ENCODE measurements around the gene FOSB.
"Not testable (repeated sequence)": the region's sequence is repeated elsewhere in the genome, so short reads cannot be mapped to it uniquely, and the experiment has no call there.

DNA sequence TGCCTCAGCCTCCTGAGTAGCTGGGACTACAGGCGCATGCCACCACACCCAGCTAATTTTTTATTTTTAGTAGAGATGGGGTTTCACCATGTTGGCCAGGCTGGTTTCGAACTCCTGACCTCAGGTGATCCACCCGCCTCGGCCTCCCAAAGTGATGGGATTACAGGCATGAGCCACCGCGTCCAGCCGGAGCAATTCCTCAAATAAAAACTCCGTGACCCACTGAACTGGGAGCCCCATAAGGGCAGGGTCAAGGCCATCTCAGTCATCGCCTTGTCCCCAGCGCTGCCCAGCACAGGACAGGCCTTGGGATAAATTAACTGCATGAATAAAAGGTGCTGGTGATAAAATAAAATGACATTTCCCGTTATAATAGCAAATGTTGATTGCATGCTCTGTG lies 37.9 kb upstream of the FOSB start:
- TF ChIP-seq, protein P1, sequence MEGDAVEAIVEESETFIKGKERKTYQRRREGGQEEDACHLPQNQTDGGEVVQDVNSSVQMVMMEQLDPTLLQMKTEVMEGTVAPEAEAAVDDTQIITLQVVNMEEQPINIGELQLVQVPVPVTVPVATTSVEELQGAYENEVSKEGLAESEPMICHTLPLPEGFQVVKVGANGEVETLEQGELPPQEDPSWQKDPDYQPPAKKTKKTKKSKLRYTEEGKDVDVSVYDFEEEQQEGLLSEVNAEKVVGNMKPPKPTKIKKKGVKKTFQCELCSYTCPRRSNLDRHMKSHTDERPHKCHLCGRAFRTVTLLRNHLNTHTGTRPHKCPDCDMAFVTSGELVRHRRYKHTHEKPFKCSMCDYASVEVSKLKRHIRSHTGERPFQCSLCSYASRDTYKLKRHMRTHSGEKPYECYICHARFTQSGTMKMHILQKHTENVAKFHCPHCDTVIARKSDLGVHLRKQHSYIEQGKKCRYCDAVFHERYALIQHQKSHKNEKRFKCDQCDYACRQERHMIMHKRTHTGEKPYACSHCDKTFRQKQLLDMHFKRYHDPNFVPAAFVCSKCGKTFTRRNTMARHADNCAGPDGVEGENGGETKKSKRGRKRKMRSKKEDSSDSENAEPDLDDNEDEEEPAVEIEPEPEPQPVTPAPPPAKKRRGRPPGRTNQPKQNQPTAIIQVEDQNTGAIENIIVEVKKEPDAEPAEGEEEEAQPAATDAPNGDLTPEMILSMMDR (IDR thresholded peaks at IDR 0.05), result not testable (repeated sequence)
- TF ChIP-seq POLR2A (IDR thresholded peaks at IDR 0.05), result not testable (repeated sequence)

All from breast epithelium (tissue), 3 donors.